ENCODE measurements around the gene CDC25B. TPM values are rescaled to one million over a fixed set of nuclear protein-coding genes. Genes with fewer than 3 reads are reported as not detected.

CDC25B gene
- total and polyA plus RNA-seq, 2 donors (not counting 3 experiments of a cell fraction or from before 2014, with no cell fraction given): 46.7 to 76.5 TPM

GRCh38 chr20:3757268-3757667, 38.8 kb upstream of the CDC25B start:
- intact Hi-C loops (cut with micrococcal nuclease) (no loop called here), dilution Hi-C loops (cut with MboI; ENCODE audit: extremely low pct_ligation_motif_present, low sequenced_read_pairs) (no loop called here)
- no peak overlapping the region for H2AFZ ChIP-seq (ENCODE audit: low read depth, low read length)
- peaks cover 0 to 9% of the 10 kb centered on the region in 2 experiments for H3K36me3 ChIP-seq (ENCODE audit: control insufficient read depth in 2 of 2, extremely low read depth in 1 of 2, insufficient read depth in 2 of 2, low read length in 2 of 2)
- ChIA-PET CTCF (interaction anchor here (0.9 to 5.7 kb wide), 10 partner anchors 9 to 328 kb away, joined by 3 to 76 read pairs (median 5); partner anchors contain the start of genes ADISSP, AP5S1 and SPEF1), POLR2A (no interaction called here)
- H3K9me3 ChIP-seq (replicated peaks; ENCODE audit: control insufficient read depth, insufficient read depth, low read length): no peaks in the 10 kb centered on the region
- no peaks in the 10 kb centered on the region for H3K9me1 ChIP-seq (replicated peaks; ENCODE audit: control insufficient read depth, extremely low read depth, insufficient read depth, low read length)
- H3K4me1 ChIP-seq (ENCODE audit: control insufficient read depth, extremely low read depth, insufficient read depth, low read length): no peaks in the 10 kb centered on the region
- no peak for DNase-seq (ENCODE audit: low read depth, low spot score)
- no peak for FAIRE-seq
- no peak overlapping the region for H3K4me2 ChIP-seq (ENCODE audit: insufficient read depth, low read length)
- H3K27ac ChIP-seq (ENCODE audit: insufficient read depth, low read depth, low read length): no peak overlapping the region
- no peaks in the 10 kb centered on the region for H4K20me1 ChIP-seq (replicated peaks; ENCODE audit: control insufficient read depth, extremely low read depth, insufficient read depth, low read length)
- TF ChIP-seq EZH2 (IDR thresholded peaks at IDR 0.05; ENCODE audit: borderline replicate concordance, low read depth, low read length, severe bottlenecking) (no peak), POLR2A (IDR thresholded peaks at IDR 0.05; ENCODE audit: low read depth, low read length) (no peak), CTCF (IDR thresholded peaks at IDR 0.05; ENCODE audit: extremely low read depth in 1 of 2, insufficient read depth in 1 of 2, low read depth in 1 of 2, low read length in 2 of 2) (no peak), JUN (IDR thresholded peaks at IDR 0.05; ENCODE audit: borderline replicate concordance, insufficient read depth, insufficient read length, low read depth) (no peak), MYC (IDR thresholded peaks at IDR 0.05; ENCODE audit: low read depth, low read length) (no peak), MAX (IDR thresholded peaks at IDR 0.05; ENCODE audit: insufficient read depth, insufficient read length) (no peak)
- no peaks in the 10 kb centered on the region for H3K27me3 ChIP-seq (ENCODE audit: control insufficient read depth in 2 of 2, insufficient read depth in 2 of 2, low read length in 2 of 2)
- H3K79me2 ChIP-seq (ENCODE audit: control insufficient read depth, insufficient read depth, low read length): no peaks in the 10 kb centered on the region
- H3K9ac ChIP-seq (replicated peaks; ENCODE audit: extremely low read depth, insufficient read depth, low read length): no peak overlapping the region
- no TSS peak for BruUV-seq (replicated peaks)
- H3K4me3 ChIP-seq (replicated peaks in 1 of 3; ENCODE audit: insufficient read depth in 1 of 3, low read depth in 1 of 3, low read length in 3 of 3): no peak overlapping the region

- no peak for DNase-seq (ENCODE audit: low read depth, low spot score)
- no peaks in the 10 kb centered on the region for H3K9me1 ChIP-seq (replicated peaks; ENCODE audit: control insufficient read depth, extremely low read depth, insufficient read depth, low read length)
- no peaks in the 10 kb centered on the region for H4K20me1 ChIP-seq (replicated peaks; ENCODE audit: control insufficient read depth, extremely low read depth, insufficient read depth, low read length)
- ChIA-PET CTCF (interaction anchor here (1.2 to 2.7 kb wide), 5 partner anchors 10 to 195 kb away, joined by 3 to 7 read pairs (median 4); partner anchors contain the start of gene ADISSP), POLR2A (no interaction called here)
- no peaks in the 10 kb centered on the region for H3K9me3 ChIP-seq (replicated peaks; ENCODE audit: control insufficient read depth, insufficient read depth, low read length)
- intact Hi-C loops (cut with micrococcal nuclease) (no loop called here), dilution Hi-C loops (cut with MboI; ENCODE audit: extremely low pct_ligation_motif_present, low sequenced_read_pairs) (no loop called here)
- H3K79me2 ChIP-seq (ENCODE audit: control insufficient read depth, insufficient read depth, low read length): no peaks in the 10 kb centered on the region
- H3K9ac ChIP-seq (replicated peaks; ENCODE audit: extremely low read depth, insufficient read depth, low read length): no peak overlapping the region
- no peak overlapping the region for H3K4me2 ChIP-seq (ENCODE audit: insufficient read depth, low read length)
- no peak overlapping the region for H2AFZ ChIP-seq (ENCODE audit: low read depth, low read length)
- no peaks in the 10 kb centered on the region for H3K27me3 ChIP-seq (ENCODE audit: control insufficient read depth in 2 of 2, insufficient read depth in 2 of 2, low read length in 2 of 2)
- H3K4me1 ChIP-seq (ENCODE audit: control insufficient read depth, extremely low read depth, insufficient read depth, low read length): no peaks in the 10 kb centered on the region
- FAIRE-seq: no peak
- H3K27ac ChIP-seq (ENCODE audit: insufficient read depth, low read depth, low read length): no peak overlapping the region
- H3K36me3 ChIP-seq (ENCODE audit: control insufficient read depth in 2 of 2, extremely low read depth in 1 of 2, insufficient read depth in 2 of 2, low read length in 2 of 2): peaks cover 0 to 9% of the 10 kb centered on the region in 2 experiments
- BruUV-seq (replicated peaks): no TSS peak
- no peak overlapping the region for H3K4me3 ChIP-seq (replicated peaks in 1 of 3; ENCODE audit: insufficient read depth in 1 of 3, low read depth in 1 of 3, low read length in 3 of 3)
- no peak for TF ChIP-seq GATA2 (IDR thresholded peaks at IDR 0.05; ENCODE audit: insufficient read depth, insufficient read length, low read depth, low read length)
- TF ChIP-seq MAX (IDR thresholded peaks at IDR 0.05; ENCODE audit: insufficient read depth, insufficient read length): no peak
- no peak for TF ChIP-seq POLR2A (IDR thresholded peaks at IDR 0.05; ENCODE audit: low read depth, low read length)
- TF ChIP-seq EZH2 (IDR thresholded peaks at IDR 0.05; ENCODE audit: borderline replicate concordance, low read depth, low read length, severe bottlenecking): no peak
- no peak for TF ChIP-seq MYC (IDR thresholded peaks at IDR 0.05; ENCODE audit: low read depth, low read length)
- TF ChIP-seq FOS (IDR thresholded peaks at IDR 0.05; ENCODE audit: borderline replicate concordance, insufficient read depth, low read length): no peak
- TF ChIP-seq POLR2AphosphoS5 (IDR thresholded peaks at IDR 0.05; ENCODE audit: insufficient read depth, low read depth, low read length): no peak
- TF ChIP-seq CTCF (IDR thresholded peaks at IDR 0.05; ENCODE audit: extremely low read depth in 1 of 2, insufficient read depth in 1 of 2, low read depth in 1 of 2, low read length in 2 of 2): no peak
- TF ChIP-seq JUN (IDR thresholded peaks at IDR 0.05; ENCODE audit: borderline replicate concordance, insufficient read depth, insufficient read length, low read depth): no peak
These were observed 37.5 kb upstream of the CDC25B start for GRCh38 chr20:3758566-3758965.
